Heart left ventricle (tissue), 13 donors: ENCODE data around the gene POU4F1.

Experiments used
- POLR2A ChIP-seq, 2 donors: fragments of 450-650 bp; IDR thresholded peaks; one replicate each; pipeline ENCODE4 v1.6.1; 2017; ENCODE audit warnings: antibody characterized with exemption in 2 of 2, mild to moderate bottlenecking in 2 of 2, moderate library complexity in 2 of 2
- TF ChIP-seq, protein P1 (sequence below), 12 donors: fragments of 200-600 bp; sonication (generic) in 4 of 12; IDR thresholded peaks; one replicate each; pipeline versions ENCODE4 v1.5.0 to v1.8.0; 2018 to 2022; ENCODE audit warnings: antibody characterized with exemption in 12 of 12, mild to moderate bottlenecking in 5 of 12
- donor health status: ischemic (EF 13 %, LVEDD 7.1; RV severe dilation, severe dysfunction).
- donor health status: DM: no; HTN: yes; CAD: no.
- donor health status: DM: no; HTN: no; CAD: no.
- donor health status: ischemic (EF 25% LVEDD 6.9; RV normal size, moderate dysfunction).
- donor health status: ischemic (EF 25% LVEDD 5.7; RV mildly dilated, moderate dysfunction).
- donor health status: ischemic (EF 35%, LVEDD 5.7; RV mildly dilated, moderate dysfunction).
- donor health status: nonischemic (EF 11% LVEDD 7.7; RV severe dilation, severe dysfunction).
- donor health status: DM: yes; HTN: yes; CAD: no.
- donor health status: PGD.
- donor health status: ischemic (EF 29% LVEDD 5.4; RV normal size, mild dysfunction).
- donor health status: nonischemic (EF 23%, LVEDD 6.1; RV moderate dilation, normal function).

- TF ChIP-seq, protein P1, sequence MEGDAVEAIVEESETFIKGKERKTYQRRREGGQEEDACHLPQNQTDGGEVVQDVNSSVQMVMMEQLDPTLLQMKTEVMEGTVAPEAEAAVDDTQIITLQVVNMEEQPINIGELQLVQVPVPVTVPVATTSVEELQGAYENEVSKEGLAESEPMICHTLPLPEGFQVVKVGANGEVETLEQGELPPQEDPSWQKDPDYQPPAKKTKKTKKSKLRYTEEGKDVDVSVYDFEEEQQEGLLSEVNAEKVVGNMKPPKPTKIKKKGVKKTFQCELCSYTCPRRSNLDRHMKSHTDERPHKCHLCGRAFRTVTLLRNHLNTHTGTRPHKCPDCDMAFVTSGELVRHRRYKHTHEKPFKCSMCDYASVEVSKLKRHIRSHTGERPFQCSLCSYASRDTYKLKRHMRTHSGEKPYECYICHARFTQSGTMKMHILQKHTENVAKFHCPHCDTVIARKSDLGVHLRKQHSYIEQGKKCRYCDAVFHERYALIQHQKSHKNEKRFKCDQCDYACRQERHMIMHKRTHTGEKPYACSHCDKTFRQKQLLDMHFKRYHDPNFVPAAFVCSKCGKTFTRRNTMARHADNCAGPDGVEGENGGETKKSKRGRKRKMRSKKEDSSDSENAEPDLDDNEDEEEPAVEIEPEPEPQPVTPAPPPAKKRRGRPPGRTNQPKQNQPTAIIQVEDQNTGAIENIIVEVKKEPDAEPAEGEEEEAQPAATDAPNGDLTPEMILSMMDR (IDR thresholded peaks at IDR 0.05): no peak
- no peak for TF ChIP-seq POLR2A (IDR thresholded peaks at IDR 0.05)
These were observed 17.7 kb upstream of the POU4F1 start for GRCh38 chr13:78620936-78621470.
